Lower lobe of right lung (tissue), 2 donors: ENCODE data around the gene INPP5A. TPM values are rescaled to one million over a fixed set of nuclear protein-coding genes. Genes with fewer than 3 reads are reported as not detected.

Source experiments
- ATAC-seq, 2 donors: fragments of 200-7000 bp; cut with Tn5 transposase; one replicate each; pipeline ENCODE4 v1.9.1; 2020 to 2022; ENCODE audit warnings: mild to moderate bottlenecking in 2 of 2, moderate library complexity in 2 of 2
- DNase-seq: peaks from one replicate; pipeline ENCODE4 v3.0.0-alpha.2; 2020
- H3K27ac ChIP-seq: fragments of 200-600 bp; one replicate; pipeline ENCODE4 v1.8.0; 2022
- H3K27me3 ChIP-seq: fragments of 200-600 bp; one replicate; pipeline ENCODE4 v1.8.0; 2022; ENCODE audit warnings: low read depth
- H3K36me3 ChIP-seq: fragments of 200-600 bp; one replicate; pipeline ENCODE4 v1.8.0; 2022; ENCODE audit warnings: mild to moderate bottlenecking
- H3K4me1 ChIP-seq: fragments of 200-600 bp; one replicate; pipeline ENCODE4 v1.8.0; 2022
- H3K4me3 ChIP-seq: fragments of 200-600 bp; one replicate; pipeline ENCODE4 v1.8.0; 2022; ENCODE audit warnings: mild to moderate bottlenecking
- H3K9me3 ChIP-seq: fragments of 200-600 bp; one replicate; pipeline ENCODE4 v1.8.0; 2022
- intact Hi-C: fragments of 100-400 bp; cut with DNase I; formaldehyde crosslinking; loops from one replicate; pipeline ENCODE4 v1.11.0; 2022
- total RNA-seq: library from RNA; stranded (reverse); fragmentation: NEBNext Ultra II Directional; extraction: Animal tissue kit (Norgen Biotek cat#: 25700); gene quantifications from one replicate; pipeline ENCODE4 v1.2.1, GENCODE V29; 2021
- TF ChIP-seq, protein P1 (sequence below): fragments of 200-600 bp; IDR thresholded peaks from one replicate; pipeline ENCODE4 v1.8.0; 2022; ENCODE audit warnings: antibody characterized with exemption, mild to moderate bottlenecking
- donor health status: DM: no; HTN: yes; CAD: no; lungs with severe emphysema.

Gene INPP5A
- total RNA-seq, 1 donor from 2014 or later = 34.1 TPM

DNA sequence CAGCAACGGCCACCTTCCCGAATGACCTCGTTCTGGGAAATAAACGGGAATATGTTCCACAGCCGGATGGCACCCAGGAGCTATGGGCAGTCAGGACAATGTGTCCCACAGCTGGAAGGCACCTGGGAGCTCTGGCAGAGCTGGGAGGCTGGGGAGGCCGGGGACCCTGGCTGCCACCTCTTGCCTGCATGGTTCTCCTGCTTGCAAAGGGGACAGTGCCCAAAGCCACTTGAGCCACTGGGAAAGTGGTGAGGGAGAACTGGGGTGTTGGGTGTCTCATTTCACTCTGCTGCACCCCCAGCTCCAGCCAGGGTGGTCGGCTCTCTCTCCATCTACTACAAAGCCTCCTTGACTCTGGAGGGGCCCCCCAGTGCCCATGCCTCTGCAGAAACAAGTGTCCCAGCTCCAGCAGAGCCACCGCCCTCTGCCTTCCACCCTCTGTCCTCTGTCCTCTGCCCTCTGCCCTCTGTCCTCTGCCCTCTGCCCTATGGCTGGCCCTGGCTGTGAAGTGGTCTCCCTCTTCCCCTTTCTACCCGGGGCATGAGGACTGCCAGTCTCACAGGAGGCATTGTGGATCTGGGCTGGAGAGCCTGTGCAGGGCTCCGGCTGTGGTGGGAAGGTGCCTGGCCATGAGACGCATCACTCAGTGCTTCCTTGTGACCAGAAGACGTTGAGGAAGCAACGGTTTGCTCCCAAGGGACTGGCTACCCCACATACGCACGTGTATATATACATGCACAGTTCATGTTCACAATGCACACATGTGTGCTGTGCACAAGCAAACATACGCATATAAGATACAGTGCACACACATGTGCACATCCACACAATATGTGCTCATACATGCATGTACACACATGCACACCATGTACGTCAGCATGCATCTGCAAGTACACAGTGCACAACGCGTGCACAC, 21.5 kb upstream of the INPP5A start:
- Histone ChIP-seq H3K9me3 (no peaks in the 10 kb centered on the region), H3K36me3 (no peaks in the 10 kb centered on the region), H3K27ac (peak overlapping the region; percentile 85), H3K27me3 (no peaks in the 10 kb centered on the region), H3K4me1 (peaks cover 63% of the 10 kb centered on the region), H3K4me3 (no peak overlapping the region)
- TF ChIP-seq, protein P1, sequence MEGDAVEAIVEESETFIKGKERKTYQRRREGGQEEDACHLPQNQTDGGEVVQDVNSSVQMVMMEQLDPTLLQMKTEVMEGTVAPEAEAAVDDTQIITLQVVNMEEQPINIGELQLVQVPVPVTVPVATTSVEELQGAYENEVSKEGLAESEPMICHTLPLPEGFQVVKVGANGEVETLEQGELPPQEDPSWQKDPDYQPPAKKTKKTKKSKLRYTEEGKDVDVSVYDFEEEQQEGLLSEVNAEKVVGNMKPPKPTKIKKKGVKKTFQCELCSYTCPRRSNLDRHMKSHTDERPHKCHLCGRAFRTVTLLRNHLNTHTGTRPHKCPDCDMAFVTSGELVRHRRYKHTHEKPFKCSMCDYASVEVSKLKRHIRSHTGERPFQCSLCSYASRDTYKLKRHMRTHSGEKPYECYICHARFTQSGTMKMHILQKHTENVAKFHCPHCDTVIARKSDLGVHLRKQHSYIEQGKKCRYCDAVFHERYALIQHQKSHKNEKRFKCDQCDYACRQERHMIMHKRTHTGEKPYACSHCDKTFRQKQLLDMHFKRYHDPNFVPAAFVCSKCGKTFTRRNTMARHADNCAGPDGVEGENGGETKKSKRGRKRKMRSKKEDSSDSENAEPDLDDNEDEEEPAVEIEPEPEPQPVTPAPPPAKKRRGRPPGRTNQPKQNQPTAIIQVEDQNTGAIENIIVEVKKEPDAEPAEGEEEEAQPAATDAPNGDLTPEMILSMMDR = no peak
- DNase-seq (peak; percentile 34), ATAC-seq (no peak)
- intact Hi-C loops = no loop called here

DNA sequence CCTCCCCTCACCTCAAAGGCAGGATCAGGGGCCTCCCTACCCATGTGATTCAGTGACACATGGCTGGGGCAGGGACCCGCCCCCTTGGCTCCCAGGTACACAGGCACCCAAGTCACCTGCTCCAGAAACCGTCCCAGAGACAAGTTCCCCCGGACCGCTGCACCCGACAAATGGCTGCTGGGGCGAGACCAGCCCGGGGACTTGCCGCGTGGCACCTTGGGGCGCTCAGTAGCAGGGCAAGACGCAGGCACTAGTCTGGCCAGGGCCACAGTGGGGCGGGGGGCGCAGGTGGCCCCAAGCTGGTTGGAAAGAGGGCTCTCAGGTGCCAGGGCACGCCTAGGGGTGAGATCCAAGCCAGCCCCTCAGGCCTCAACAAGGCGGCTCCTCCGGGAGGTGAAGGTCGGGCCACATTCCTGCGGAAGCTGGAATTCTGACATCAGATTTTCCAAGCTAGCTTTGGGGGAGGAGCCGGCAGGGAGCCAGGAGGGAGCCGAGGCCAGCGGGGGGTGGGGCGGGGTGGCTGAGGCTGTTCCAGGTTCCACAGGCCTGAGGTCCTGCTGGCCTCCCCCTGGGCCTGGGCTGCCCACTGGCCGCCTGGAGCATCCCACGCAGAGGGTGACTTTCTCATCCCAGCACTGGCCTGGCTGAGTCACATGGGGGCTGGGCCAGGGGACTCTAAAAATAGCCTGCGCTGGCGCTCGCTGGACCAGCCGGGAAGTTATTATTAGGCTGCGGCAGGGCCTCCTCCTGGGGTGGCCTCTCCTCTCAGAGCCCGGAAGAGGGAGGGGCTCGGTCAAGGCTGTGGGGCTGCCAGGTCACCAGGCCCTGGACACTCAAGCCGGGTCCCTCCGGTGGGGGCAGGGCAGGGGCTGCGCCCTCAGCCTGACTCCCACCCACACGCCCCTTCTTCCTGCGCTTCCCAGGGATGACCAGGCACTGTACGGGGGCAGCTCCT, 20.5 kb upstream of the INPP5A start:
- intact Hi-C loops = no loop called here
- DNase-seq = peak; percentile 88
- peak overlapping the region; percentile 27 for H3K4me3 ChIP-seq
- H3K27me3 ChIP-seq = no peaks in the 10 kb centered on the region
- TF ChIP-seq, protein P1 = no peak
- H3K27ac ChIP-seq = peak overlapping the region; percentile 85
- H3K9me3 ChIP-seq = no peaks in the 10 kb centered on the region
- H3K36me3 ChIP-seq = no peaks in the 10 kb centered on the region
- H3K4me1 ChIP-seq = peaks cover 70% of the 10 kb centered on the region
- ATAC-seq = peak; percentile 91

DNA sequence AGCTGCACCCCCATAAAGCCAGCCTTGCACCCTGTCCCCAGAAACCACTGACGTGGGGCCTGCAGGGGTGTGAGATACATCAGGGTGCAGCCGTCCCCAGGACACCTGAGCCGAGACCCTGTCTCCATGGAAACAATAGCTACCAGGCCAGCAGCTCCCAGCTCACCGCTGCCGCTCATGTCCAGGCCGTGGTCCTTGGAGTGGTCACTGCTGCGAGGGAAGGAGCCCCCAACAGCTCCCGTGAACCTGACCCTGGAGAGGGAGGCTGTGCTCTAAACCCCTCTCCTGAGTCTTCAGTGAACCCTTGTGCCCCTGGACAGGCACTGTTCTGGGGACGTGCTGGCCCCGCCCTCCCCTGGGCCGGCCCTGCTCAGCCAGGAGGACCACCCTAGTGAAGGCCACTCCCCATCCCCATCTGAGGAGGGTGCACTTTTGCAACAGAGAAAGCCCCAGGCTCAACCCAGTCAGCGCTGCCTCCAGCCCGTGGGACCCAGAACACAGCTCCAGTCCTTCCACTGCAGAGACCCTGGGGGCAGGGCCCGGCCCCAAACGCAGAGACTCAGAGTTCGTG, 19.6 kb upstream of the INPP5A start:
- no peaks in the 10 kb centered on the region for H3K36me3 ChIP-seq
- TF ChIP-seq, protein P1 = no peak
- DNase-seq (peak; percentile 40), ATAC-seq (no peak)
- peak overlapping the region; percentile 85 for H3K27ac ChIP-seq
- peak overlapping the region; percentile 27 for H3K4me3 ChIP-seq
- no peaks in the 10 kb centered on the region for H3K9me3 ChIP-seq
- peaks cover 70% of the 10 kb centered on the region for H3K4me1 ChIP-seq
- H3K27me3 ChIP-seq = no peaks in the 10 kb centered on the region
- intact Hi-C loops = no loop called here

DNA sequence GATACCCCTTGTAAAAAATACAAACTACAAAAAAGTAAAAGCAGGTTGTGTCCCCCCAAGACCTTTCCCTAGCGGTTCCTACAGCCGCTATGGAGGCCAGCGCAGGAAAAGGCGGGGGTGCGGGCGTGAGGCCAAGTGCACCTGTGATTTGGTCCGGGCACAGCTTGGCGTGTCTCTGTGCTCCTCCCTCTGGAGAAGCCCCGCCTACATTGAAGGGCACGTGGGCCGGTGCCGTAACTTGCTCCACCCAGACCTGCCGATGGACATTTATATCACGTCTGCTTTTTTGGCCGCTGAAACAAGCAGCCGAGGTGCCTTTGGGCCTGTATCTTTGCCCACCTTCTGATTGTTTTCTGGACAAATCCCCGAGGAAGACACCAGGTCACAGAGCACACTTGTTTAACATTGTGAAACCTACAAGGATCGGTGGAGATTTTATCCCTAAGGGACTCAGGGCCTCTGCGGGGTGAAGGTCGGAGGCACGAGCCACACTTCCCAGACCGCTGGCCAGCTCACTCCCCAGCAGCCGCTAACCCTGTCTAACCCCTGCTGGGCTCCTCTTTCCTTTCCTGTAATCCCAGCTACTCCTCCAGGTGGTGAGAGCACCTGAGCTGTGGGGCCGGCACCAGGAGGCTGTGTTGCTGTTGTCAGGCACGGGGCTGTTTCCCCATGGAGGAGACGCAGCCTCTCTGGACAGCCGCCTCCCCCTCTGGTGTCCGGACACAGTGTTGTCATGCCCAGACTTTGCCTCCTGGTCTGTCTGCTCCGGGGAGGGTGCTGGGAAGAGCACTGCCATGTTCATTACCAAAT, 18.8 kb upstream of the INPP5A start:
- peak overlapping the region; percentile 35 for H3K4me3 ChIP-seq
- peaks cover 70% of the 10 kb centered on the region for H3K4me1 ChIP-seq
- DNase-seq (peak; percentile 85), ATAC-seq (peak; percentile 67 to 78)
- H3K27ac ChIP-seq = peak overlapping the region; percentile 85
- intact Hi-C loops = no loop called here
- no peaks in the 10 kb centered on the region for H3K36me3 ChIP-seq
- H3K9me3 ChIP-seq = no peaks in the 10 kb centered on the region
- TF ChIP-seq, protein P1 = no peak
- H3K27me3 ChIP-seq = no peaks in the 10 kb centered on the region
